ENCODE measurements around the gene TRMT10C. TPM values are rescaled to one million over a fixed set of nuclear protein-coding genes. Genes with fewer than 3 reads are reported as not detected.

The TRMT10C gene
- total RNA-seq, 1 experiment from 2014 or later, result 35.0 TPM

GRCh38 chr3:101532783-101533602 is 28.7 kb upstream of the TRMT10C start:
- intact Hi-C loops (cut with micrococcal nuclease; ENCODE audit: unreplicated experiment), result no loop called here
- Histone ChIP-seq H3K27ac (ENCODE audit: low read length) (no peak overlapping the region), H3K4me1 (ENCODE audit: control insufficient read depth, insufficient read depth, low read length) (no peaks in the 10 kb centered on the region), H3K27me3 (ENCODE audit: control insufficient read depth, insufficient read depth, low read length) (peaks cover 5% of the 10 kb centered on the region; the same call in 1 of the 2 replicates), H3K9me3 (ENCODE audit: control insufficient read depth, insufficient read depth, low read depth, low read length) (no peaks in the 10 kb centered on the region), H3K36me3 (ENCODE audit: control insufficient read depth, insufficient read depth, low read length) (no peaks in the 10 kb centered on the region), H3K4me3 (ENCODE audit: low read depth in 2 of 2, low read length in 2 of 2) (no peak overlapping the region)
- no peak for DNase-seq (ENCODE audit: low read depth, low spot score)
- in situ Hi-C loops (cut with HindIII; ENCODE audit: low pct_unique_long_range_greater_than_20kb, low sequenced_read_pairs), result no loop called here
- POLR2A ChIA-PET, result interaction anchor here (0.5 kb wide), 1 partner anchor 9 kb away, joined by 7 read pairs; no protein-coding TSS in a partner anchor
- CTCF ChIA-PET, result no interaction called here
- no peak for ATAC-seq
- BruUV-seq (replicated peaks), result no TSS peak
- TF ChIP-seq CTCF (IDR thresholded peaks at IDR 0.05), result no peak
- no peak for TF ChIP-seq SIN3A (IDR thresholded peaks at IDR 0.05; ENCODE audit: borderline replicate concordance, insufficient read depth, low read depth, low read length)
- no peak for TF ChIP-seq TCF7L2 (IDR thresholded peaks at IDR 0.05; ENCODE audit: low read depth, low read length)
- no peak for TF ChIP-seq REST (IDR thresholded peaks at IDR 0.05; ENCODE audit: insufficient read depth in 1 of 2, low read depth in 2 of 2, low read length in 1 of 2)
- no peak for TF ChIP-seq POLR2AphosphoS5 (IDR thresholded peaks at IDR 0.05; ENCODE audit: low read depth, low read length)

- CTCF ChIA-PET, result no interaction called here
- ATAC-seq, result no peak
Measured at GRCh38 chr3:101533603-101533968, 28.1 kb upstream of the TRMT10C start.

More at GRCh38 chr3:101533603-101533968, 28.1 kb upstream of the TRMT10C start:
- in situ Hi-C loops (cut with HindIII; ENCODE audit: low pct_unique_long_range_greater_than_20kb, low sequenced_read_pairs) (no loop called here), intact Hi-C loops (cut with micrococcal nuclease; ENCODE audit: unreplicated experiment) (no loop called here)
- TF ChIP-seq REST (IDR thresholded peaks at IDR 0.05; ENCODE audit: insufficient read depth in 1 of 2, low read depth in 2 of 2, low read length in 1 of 2) (no peak), CTCF (IDR thresholded peaks at IDR 0.05) (no peak), SIN3A (IDR thresholded peaks at IDR 0.05; ENCODE audit: borderline replicate concordance, insufficient read depth, low read depth, low read length) (no peak), TCF7L2 (IDR thresholded peaks at IDR 0.05; ENCODE audit: low read depth, low read length) (no peak), POLR2AphosphoS5 (IDR thresholded peaks at IDR 0.05; ENCODE audit: low read depth, low read length) (no peak)
- POLR2A ChIA-PET, result interaction anchor here (0.5 kb wide), 1 partner anchor 9 kb away, joined by 7 read pairs; no protein-coding TSS in a partner anchor
- DNase-seq (ENCODE audit: low read depth, low spot score), result no peak
- no peak overlapping the region for H3K27ac ChIP-seq (ENCODE audit: low read length)
- no peaks in the 10 kb centered on the region for H3K9me3 ChIP-seq (ENCODE audit: control insufficient read depth, insufficient read depth, low read depth, low read length)
- BruUV-seq (replicated peaks), result no TSS peak
- no peaks in the 10 kb centered on the region for H3K4me1 ChIP-seq (ENCODE audit: control insufficient read depth, insufficient read depth, low read length)
- no peaks in the 10 kb centered on the region for H3K36me3 ChIP-seq (ENCODE audit: control insufficient read depth, insufficient read depth, low read length)
- peaks cover 5% of the 10 kb centered on the region; the same call in 1 of the 2 replicates for H3K27me3 ChIP-seq (ENCODE audit: control insufficient read depth, insufficient read depth, low read length)
- H3K4me3 ChIP-seq (ENCODE audit: low read depth in 2 of 2, low read length in 2 of 2), result no peak overlapping the region
